Right ventricle myocardium superior (tissue), 1 donor: ENCODE results near the gene MAMSTR. TPM values are rescaled to one million over a fixed set of nuclear protein-coding genes. Genes with fewer than 3 reads are reported as not detected.
"Not testable (repeated sequence)": the region's sequence is repeated elsewhere in the genome, so short reads cannot be mapped to it uniquely, and the experiment has no call there.

Experiments
- ATAC-seq: fragments of 200-7000 bp; cut with Tn5 transposase; one replicate; pipeline ENCODE4 v1.9.1; 2020; ENCODE audit warnings: mild to moderate bottlenecking; ENCODE audit not compliant: poor library complexity
- DNase-seq: peaks from one replicate; pipeline ENCODE4 v3.0.0-alpha.2; 2020
- intact Hi-C: fragments of 100-400 bp; cut with DNase I; formaldehyde crosslinking; loops from one replicate; pipeline ENCODE4 v1.11.2; 2022
- total RNA-seq: library from RNA; stranded (reverse); fragmentation: NEBNext Ultra II Directional; extraction: Animal tissue kit (Norgen Biotek cat#: 25700); gene quantifications from one replicate; pipeline ENCODE4 v1.2.1, GENCODE V29; 2021
- donor health status: DM: no; HTN: yes; CAD: no; lungs with severe emphysema.

Gene MAMSTR
- total RNA-seq, 1 donor from 2014 or later, result 4.8 TPM

GRCh38 chr19:48702701-48703100, 16.8 kb downstream of the MAMSTR start:
- DNase-seq (no peak), ATAC-seq (no peak)
- intact Hi-C loops, result no loop called here

- intact Hi-C loops, result no loop called here
- DNase-seq (no peak), ATAC-seq (no peak)
These were observed 21.5 kb downstream of the MAMSTR start for GRCh38 chr19:48698046-48698445.

GRCh38 chr19:48696353-48697010, 23.0 kb downstream of the MAMSTR start:
- no peak for DNase-seq
- peak; percentile 25 for ATAC-seq
- intact Hi-C loops, result no loop called here

GRCh38 chr19:48695743-48696352, 23.7 kb downstream of the MAMSTR start, which contains the start of gene FUT2:
Gene FUT2 (plus strand): TSS chr19:48695971. CDS start chr19:48702957, 6,986 bp downstream.
- DNase-seq, result no peak
- intact Hi-C loops, result no loop called here
- peak; percentile 31 for ATAC-seq

GRCh38 chr19:48693629-48694028, 25.9 kb downstream of the MAMSTR start:
- intact Hi-C loops, ATAC-seq, DNase-seq: not testable (repeated sequence)

GRCh38 chr19:48689449-48689848, 30.1 kb downstream of the MAMSTR start:
- ATAC-seq, result no peak

GRCh38 chr19:48687776-48688175, 31.7 kb downstream of the MAMSTR start:
- intact Hi-C loops, result no loop called here
- ATAC-seq (no peak), DNase-seq (no peak)

More at GRCh38 chr19:48689449-48689848, 30.1 kb downstream of the MAMSTR start:
- intact Hi-C loops, result no loop called here
- no peak for DNase-seq

- ATAC-seq, DNase-seq, intact Hi-C loops: not testable (repeated sequence)
These were observed 32.9 kb downstream of the MAMSTR start for GRCh38 chr19:48686637-48687036.

GRCh38 chr19:48686088-48686487, 33.4 kb downstream of the MAMSTR start:
- ATAC-seq (no peak), DNase-seq (no peak)
- intact Hi-C loops, result no loop called here

- DNase-seq (no peak), ATAC-seq (no peak)
- intact Hi-C loops, result no loop called here
These were observed 33.9 kb downstream of the MAMSTR start for GRCh38 chr19:48685583-48685982.

- ATAC-seq (peak; percentile 84), DNase-seq (peak; percentile 83)
- intact Hi-C loops, result no loop called here
These were observed 36.2 kb downstream of the MAMSTR start for GRCh38 chr19:48683349-48683748.

GRCh38 chr19:48681127-48681470, 38.4 kb downstream of the MAMSTR start:
- intact Hi-C loops, result no loop called here
- ATAC-seq (no peak), DNase-seq (no peak)

GRCh38 chr19:48680436-48681126, 38.9 kb downstream of the MAMSTR start:
- DNase-seq (no peak), ATAC-seq (no peak)
- intact Hi-C loops, result no loop called here

- ATAC-seq, intact Hi-C loops, DNase-seq: not testable (repeated sequence)
These were observed 39.5 kb downstream of the MAMSTR start for GRCh38 chr19:48680006-48680405.

GRCh38 chr19:48678201-48678600, 41.3 kb downstream of the MAMSTR start:
- intact Hi-C loops, result loop anchor here (5.0 to 10.0 kb wide), 2 partner anchors 59 to 107 kb away; no protein-coding TSS in a partner anchor

GRCh38 chr19:48676887-48677286, 42.6 kb downstream of the MAMSTR start:
- ATAC-seq (no peak), DNase-seq (no peak)
- intact Hi-C loops, result loop anchor here (5.0 to 10.0 kb wide), 2 partner anchors 60 to 108 kb away; no protein-coding TSS in a partner anchor

More at GRCh38 chr19:48678201-48678600, 41.3 kb downstream of the MAMSTR start:
- no peak for DNase-seq
- no peak for ATAC-seq

- intact Hi-C loops, result loop anchor here (5.0 to 10.0 kb wide), 2 partner anchors 61 to 108 kb away; no protein-coding TSS in a partner anchor
- no peak for ATAC-seq
- DNase-seq, result no peak
These were observed 43.0 kb downstream of the MAMSTR start for GRCh38 chr19:48676487-48676886.

- DNase-seq, result peak; percentile 82
- intact Hi-C loops, result loop anchor here (5.0 to 10.0 kb wide), 2 partner anchors 62 to 110 kb away; no protein-coding TSS in a partner anchor
- peak; percentile 88 for ATAC-seq
These were observed 44.4 kb downstream of the MAMSTR start for GRCh38 chr19:48674921-48675824.
